HK-2 (cell line): ENCODE results near the gene KCTD7.
"Not testable (repeated sequence)": the region's sequence is repeated elsewhere in the genome, so short reads cannot be mapped to it uniquely, and the experiment has no call there.

Source experiments
- DNase-seq: peaks from one replicate; pipeline ENCODE4 v3.0.0-alpha.2; 2018; ENCODE audit not compliant: unreplicated experiment

The KCTD7 gene

DNA sequence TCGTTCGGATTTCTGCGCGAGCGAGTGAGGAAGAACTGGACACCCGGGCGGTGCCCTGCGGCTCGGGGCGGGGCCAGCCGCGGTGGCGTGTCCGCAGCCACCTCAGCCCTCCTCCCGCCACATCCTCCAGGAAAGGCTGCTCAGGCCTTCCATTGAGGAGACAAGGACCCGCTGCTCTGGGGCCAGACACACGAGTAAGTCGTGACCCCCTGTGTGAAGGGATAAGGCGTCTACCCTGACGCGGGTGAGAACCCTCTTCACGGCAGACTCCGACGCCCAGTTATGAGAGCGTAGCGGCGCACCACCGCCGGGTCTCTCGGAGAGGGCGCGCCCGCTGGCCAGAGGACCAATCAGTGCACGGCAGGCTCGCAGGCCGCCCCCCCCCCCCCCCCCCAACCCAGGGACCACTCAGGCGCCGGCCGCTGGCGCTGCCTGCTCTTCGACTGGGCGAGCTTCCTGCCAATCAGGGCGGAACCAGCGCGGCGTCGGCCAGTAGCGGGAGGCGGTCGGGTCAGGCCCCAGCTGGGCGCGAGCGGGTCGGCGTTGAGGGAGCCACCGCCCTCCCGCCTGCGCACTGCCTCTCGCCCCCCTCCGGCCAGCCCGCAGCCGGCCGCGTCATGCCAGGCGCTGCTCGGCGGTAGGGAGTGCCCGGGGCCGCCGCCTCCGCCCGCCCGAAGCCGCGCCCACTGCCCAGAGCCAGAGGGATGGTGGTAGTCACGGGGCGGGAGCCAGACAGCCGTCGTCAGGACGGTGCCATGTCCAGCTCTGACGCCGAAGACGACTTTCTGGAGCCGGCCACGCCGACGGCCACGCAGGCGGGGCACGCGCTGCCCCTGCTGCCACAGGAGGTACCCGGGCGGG lies at the start of gene KCTD7:
KCTD7 (plus strand) TSS at position 521 of the 861 bp plus-strand sequence; CDS start at position 705, 184 bp downstream.
- DNase-seq: peak; percentile 100

GRCh38 chr7:66580380-66580779 lies 48.3 kb upstream of the KCTD7 start:
- not testable (repeated sequence) for DNase-seq

DNA sequence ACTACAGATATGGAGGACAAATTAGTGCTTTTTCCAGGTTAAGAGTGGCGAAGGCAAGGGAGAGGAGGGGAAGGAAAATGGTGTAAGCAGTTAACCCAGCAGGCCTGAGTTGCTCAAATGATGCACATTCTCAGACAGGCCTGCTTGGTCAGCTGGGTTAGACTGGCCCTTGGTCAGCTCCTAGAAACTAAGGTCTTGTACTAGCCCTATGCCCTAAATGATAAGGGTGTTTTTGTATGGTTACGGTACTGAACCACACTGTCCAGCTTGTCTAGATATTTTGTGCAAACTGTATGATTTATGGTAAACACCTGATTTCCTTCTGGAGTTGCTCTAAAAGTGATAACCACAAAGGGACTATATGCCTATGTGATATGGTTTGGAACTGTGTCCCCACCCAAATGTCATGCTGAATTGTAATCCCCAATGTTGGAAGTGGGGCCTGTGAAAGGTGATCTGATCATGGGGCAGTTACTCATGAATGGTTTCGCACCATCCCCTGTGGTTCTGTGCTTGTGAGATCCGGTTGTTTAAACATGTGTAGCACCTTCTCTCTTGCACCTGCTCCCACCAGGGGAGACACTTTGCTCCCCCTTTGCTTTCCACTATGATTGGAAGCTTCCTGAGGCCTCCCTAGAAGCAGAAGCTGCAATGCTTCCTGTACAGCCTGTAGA lies 45.7 kb upstream of the KCTD7 start:
- DNase-seq: not testable (repeated sequence)

- no peak for DNase-seq
These were observed 45.1 kb upstream of the KCTD7 start for GRCh38 chr7:66583490-66584110.

DNA sequence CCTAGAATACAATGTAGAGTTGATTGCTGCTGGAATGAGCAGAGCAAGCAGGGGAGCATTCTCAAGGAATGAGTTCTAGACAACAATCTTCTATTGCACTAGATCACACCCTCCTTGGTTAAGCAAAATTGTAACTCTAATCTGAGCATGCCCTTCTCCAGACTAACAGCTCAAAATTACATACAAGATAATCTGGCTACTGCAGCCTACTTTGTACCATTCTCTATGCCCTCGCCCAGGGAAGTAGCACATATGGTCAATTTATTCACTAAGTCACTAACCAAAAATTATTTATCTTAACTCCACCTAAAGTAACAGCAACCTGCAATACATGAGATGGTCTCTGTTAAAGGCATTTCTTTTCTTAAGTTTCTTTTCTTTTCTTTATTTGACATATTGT lies 42.5 kb upstream of the KCTD7 start:
- DNase-seq: no peak

DNA sequence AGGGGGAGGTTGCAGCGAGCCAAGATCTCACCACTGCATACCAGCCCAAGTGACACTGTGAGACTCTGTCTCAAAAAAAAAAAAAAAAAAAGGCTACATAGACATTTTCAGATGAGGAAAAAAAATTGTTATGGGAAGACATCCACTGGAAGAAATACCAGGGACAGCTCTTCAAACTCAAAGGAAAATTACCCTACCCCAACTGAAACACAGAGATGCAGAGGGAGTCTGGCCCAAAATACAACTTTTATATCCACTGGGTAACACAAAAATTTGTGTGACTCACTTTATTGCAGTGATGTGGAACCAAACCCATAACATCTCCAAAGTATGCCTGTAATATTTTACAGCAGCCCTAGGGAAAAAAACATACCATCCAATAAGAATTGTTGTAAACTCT lies 40.5 kb upstream of the KCTD7 start:
- DNase-seq: not testable (repeated sequence)

DNA sequence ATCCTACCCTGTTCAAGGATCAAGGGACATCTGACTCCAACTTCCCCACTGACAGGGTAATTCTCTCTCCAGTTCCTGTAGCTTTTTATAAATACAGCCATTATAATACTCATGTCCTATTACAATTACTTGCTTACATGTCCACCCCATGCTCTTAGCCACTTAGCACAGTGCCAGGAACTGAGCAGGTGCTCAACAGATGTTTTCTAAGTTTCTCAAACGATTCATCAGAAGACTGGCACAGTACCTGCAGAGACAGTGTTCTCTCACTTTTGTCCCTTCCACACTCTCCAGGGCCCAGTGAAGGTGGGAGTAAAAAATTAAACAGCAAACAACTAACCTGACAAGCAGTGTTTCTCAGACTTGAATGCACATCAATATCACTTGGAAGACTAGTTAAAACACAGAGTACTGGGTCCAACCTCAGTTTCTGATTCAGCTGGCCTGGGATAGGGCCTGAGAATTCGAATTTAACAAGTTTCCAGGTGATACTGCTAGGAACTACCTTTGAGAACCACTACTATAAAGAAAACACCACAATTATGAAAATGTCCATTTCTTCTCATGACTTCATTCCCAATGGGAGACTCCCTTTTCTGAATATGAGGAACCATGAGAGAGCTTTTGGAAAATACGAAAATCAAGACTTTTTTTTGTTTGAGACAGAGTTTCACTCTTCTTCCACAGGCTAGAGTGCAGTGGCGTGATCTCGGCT lies 39.7 kb upstream of the KCTD7 start:
- not testable (repeated sequence) for DNase-seq

DNA sequence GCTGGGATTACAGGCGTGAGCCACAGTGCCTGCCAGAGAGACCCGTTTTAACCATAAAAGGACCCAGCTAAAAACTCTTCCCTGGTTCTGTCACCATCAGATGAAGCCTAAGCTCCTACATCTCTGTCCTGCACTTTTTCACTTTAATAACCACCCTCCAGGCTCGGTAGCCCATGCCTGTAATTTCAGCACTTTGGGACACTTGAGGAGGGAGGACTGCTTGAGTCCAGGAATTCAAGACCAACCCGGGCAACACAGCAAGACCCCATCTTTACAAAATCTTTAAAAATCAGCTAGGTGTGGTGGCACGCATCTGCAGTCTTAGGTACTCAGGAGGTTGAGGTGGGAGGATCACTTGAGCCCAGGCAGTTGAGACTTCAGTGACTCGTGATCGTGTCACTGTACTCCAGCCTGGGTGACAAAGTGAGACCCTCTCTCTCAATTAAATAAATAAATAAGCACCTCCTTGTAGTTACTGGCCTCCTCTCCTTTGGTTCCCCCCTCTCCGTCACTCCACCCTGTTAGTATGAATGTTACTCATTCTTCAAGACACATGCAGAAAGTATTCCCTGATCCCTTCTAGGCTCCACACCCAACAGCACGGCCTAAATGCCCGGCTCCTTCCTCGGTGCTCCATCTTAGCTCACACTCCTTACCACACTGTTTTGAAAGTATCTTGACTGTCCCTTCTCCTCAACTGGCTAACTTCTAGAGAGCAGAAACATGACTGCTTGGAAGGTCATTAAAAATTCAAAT lies 38.2 kb upstream of the KCTD7 start:
- peak; percentile 27 for DNase-seq

DNA sequence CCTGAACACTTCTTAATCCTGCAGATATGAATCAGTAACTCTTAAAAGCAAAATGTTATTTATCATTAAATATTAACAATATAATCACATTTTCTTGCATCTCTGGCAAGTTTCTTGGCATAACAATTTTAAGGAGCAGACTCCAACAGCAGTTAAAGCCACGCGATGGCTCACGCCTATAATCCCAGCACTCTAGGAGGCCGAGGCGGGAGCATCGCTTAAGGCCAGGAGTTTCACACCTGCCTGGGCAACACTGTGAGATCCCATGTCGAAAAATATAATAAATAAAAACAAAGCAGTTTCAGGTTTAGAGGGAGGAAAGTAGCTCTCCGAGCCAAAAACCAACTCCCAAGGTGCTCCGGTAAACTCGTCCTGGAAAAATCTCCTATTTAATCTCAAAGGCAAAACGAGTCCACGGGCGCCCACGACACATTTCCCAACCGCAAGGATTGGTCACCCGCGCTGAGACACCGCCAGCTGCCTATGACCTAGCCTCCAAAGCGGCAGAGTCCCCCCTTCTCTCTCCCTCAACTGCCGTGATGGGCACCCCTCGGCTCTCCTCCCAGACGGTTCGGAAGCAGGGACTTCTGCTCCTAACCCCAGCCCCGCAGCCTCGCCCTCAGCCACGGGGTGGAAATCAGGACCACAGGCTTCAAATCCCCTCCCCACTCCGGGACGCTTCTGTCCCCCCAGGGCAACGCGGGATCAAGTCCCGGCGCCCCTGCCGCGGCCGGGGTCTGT lies 37.5 kb upstream of the KCTD7 start:
- peak; percentile 25 for DNase-seq

GRCh38 chr7:66591799-66592596 lies 36.7 kb upstream of the KCTD7 start:
- DNase-seq: peak; percentile 91

DNA sequence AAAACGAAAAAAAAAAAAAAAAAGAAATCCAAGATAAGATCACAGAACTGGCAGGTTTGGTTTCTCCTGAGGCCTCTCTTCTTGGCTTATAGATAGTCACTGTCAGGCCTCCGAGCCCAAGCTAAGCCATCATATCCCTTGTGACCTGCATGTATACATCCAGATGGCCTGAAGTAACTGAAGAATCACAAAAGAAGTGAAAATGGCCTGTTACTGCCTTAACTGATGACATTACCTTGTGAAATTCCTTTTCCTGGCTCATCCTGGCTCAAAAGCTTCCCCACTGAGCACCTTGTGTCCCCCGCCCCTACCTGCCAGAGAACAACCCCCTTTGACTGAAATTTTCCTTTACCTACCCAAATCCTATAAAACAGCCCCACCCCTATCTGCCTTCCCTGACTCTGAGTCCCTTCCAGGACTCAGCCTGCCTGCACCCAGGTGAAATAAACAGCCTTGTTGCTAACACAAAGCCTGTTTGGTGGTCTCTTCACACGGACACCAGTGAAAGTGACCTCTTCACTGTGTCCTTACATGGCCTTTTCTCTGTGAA lies 36.0 kb upstream of the KCTD7 start:
- not testable (repeated sequence) for DNase-seq

DNA sequence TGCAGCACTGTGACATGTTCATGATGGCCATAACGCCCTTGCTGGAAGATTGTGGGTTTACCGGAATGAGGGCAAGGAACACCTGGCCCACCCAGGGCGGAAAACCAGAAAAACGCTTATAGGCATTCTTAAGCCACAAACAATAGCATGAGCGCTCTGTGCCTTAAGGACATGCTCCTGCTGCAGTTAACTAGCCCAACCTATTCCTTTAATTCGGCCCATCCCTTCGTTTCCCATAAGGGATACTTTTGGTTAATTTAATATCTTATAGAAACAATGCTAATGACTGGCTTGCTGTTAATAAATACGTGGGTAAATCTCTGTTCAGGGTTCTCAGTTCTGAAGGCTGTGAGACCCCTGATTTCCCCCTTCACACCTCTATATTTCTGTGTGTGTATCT lies 34.6 kb upstream of the KCTD7 start:
- not testable (repeated sequence) for DNase-seq

DNA sequence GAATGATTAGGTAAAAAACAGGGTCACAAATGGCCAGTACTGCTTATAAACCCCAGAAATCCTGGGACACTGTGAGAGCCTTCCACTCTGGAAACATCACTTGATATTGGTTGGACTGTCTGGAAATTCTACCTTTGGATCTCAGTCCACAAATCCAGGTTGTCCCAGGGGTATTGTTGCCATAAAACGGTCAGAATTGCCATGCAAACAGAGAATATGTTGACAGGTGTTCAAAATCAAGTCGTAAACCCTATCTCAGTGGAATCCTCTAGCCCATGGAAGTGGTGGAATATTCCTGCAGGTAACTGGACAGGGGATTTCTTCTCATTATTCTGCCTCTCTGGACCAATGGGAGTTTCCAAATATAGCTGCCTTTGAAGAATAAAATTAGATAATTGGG lies 31.2 kb upstream of the KCTD7 start:
- DNase-seq: no peak

DNA sequence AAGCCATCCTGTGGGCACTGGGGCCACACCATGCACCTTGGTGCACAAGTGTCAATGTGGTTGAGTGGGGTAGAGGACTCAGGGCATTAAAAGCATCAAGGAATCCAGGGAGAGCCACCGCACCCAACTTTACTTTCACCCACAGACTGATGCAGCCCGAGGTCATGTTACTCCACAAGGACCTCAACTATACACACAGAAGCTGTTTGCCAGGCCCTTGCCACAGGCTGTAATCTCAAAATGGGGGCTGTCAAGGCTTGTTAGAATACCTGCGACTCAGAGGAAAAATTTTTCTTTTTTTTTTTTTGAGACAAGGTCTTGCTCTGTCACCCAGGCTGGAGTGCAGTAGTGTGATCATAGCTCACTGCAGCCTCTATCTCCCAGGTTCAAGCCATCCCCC lies 26.5 kb upstream of the KCTD7 start:
- no peak for DNase-seq

DNA sequence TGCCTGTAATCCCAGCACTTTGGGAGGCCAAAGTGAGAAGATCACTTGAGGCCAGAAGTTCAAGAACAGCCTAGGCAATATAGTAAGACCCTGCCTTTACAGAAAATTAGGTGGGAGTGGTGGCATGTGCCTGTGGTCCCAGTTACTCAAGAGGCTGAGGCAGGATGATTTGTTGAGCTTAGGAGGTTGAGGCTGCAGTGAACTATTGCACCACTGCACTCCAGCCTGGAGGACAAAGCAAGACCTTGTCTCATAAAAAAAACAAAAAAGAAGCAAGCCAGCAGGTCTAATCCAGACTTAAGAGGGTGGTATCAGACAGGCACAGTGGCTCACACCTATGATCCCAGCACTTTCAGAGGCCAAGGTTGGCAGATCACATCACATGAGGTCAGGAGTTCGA lies 24.5 kb upstream of the KCTD7 start:
- DNase-seq: no peak

GRCh38 chr7:66606540-66607291 lies 22.0 kb upstream of the KCTD7 start:
- not testable (repeated sequence) for DNase-seq

DNA sequence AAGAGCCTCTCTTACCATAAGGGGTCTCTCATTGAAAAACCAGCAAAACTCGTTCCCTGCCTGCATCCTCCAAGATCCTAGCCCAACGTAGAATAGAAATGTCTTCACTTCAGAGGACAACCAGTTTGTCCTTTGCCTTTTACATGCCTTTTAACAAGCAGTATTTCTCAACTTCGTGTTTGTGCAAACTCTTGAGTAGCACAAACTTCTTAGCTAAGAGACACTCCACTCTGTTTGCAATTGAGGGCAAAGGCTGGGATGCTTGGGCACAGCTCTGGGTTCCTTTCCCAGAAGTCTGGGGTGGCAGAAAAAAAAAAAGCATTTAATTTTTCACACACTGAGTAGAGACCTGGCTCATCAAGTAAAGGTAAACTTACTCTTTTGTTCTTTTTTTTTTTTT lies 19.5 kb upstream of the KCTD7 start:
- DNase-seq: no peak

DNA sequence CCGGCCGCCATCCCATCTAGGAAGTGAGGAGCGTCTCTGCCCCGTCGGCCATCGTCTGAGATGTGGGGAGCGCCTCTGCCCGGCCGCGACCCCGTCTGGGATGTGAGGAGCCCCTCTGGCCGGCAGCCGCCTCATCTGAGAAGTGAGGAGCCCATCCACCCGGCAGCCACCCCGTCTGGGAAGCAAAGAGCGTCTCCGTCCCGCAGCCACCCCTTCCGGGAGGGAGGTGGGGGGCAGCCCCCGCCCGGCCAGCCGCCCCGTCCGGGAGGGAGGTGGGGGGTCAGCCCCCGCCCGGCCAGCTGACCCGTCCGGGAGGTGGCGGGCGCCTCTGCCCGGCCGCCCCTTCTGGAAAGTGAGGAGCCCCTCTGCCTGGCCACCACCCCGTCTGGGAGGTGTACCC lies 14.1 kb upstream of the KCTD7 start:
- DNase-seq: not testable (repeated sequence)

DNA sequence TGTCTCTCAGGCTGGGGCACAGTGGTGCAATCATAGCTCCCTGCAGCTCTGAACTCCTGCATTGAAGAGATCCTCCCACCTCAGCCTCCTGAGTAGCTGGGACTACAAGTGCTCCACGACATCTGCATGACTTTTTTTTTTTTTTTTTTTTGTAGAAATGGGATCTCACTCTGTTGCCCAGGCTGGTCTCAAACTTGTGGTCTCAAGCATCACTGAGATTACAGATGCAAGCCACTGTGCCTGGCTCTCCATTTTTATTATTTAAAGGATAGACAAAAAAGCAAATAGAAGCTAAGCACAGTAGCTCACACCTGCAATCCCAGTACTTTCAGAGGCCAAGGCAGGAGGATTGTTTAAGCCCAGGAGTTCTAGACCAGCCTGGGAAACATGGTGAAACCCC lies 13.0 kb upstream of the KCTD7 start:
- DNase-seq: no peak
